ENCODE results near the gene FAM3A.
A peak's percentile ranks its signal among the peaks of the same experiment; 100 is the strongest.

The FAM3A gene

DNA sequence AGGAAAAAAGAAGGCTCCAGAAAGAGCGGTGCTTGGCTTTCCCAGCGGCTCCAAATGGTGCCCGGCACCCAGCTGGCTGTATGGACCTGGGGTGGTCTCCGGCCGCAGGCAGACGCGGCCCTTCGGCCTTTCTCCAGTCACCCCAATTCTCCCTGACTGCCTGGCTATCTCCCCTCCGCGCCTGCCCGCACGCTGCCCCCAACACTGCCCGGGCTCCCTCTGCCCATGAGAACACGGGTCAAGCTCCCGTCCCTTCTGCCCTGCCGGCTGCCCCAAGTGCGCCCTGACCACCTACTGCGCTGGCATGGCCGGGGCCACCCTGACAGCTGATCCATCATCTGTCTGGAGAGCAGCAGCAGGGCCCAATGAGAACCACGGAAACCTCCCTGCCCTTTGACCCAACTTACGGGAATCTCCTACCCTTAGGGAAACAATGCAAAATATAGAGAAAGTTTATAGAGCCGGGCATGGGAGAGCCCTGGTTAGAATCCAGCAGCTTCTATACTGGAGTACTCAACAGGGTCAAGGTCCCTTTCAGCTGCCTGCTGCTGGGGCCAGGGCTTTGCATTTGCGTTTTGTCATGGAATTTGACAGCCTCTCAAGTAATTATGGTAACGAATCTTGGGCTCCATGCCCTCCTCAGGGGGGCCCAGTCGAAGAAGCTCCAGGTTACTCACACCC, 1.2 kb upstream of the FAM3A start:
- Histone ChIP-seq H3K9me3 (ENCODE audit: control insufficient read depth, insufficient read depth, low read length) (no peaks in the 10 kb centered on the region), H3K4me3 (ENCODE audit: low read length) (no peak overlapping the region; the same call in 1 of the 2 replicates), H3K27ac (ENCODE audit: low read depth, low read length) (no peak overlapping the region), H3K9me2 (replicated peaks; ENCODE audit: control insufficient read depth, low read length) (no peaks in the 10 kb centered on the region), H3K4me1 (ENCODE audit: control insufficient read depth, low read length) (peaks cover 14% of the 10 kb centered on the region), H3F3A (ENCODE audit: control insufficient read depth, insufficient read depth) (no peaks in the 10 kb centered on the region), H3K36me3 (ENCODE audit: control insufficient read depth, low read length) (peaks cover 4% of the 10 kb centered on the region; the same call in 1 of the 2 replicates), H3K4me2 (ENCODE audit: low read length) (peak overlapping the region; percentile 91), H3K27me3 (ENCODE audit: control insufficient read depth, low read length) (no peaks in the 10 kb centered on the region), H4K20me1 (ENCODE audit: control insufficient read depth, insufficient read depth, low read depth, low read length) (no peaks in the 10 kb centered on the region), H3K79me2 (ENCODE audit: control insufficient read depth, low read length) (peaks cover 16% of the 10 kb centered on the region)
- TF ChIP-seq EZH2phosphoT487 (IDR thresholded peaks at IDR 0.05; ENCODE audit: borderline replicate concordance, low read length) = no peak
- TF ChIP-seq CTCF (IDR thresholded peaks at IDR 0.05; ENCODE audit: low read depth, low read length, poor library complexity, severe bottlenecking) = no peak

GRCh38 chrX:154516656-154517100, 646 bp upstream of the FAM3A start:
- H4K20me1 ChIP-seq (ENCODE audit: control insufficient read depth, insufficient read depth, low read depth, low read length) = no peaks in the 10 kb centered on the region
- no peaks in the 10 kb centered on the region for H3K9me2 ChIP-seq (replicated peaks; ENCODE audit: control insufficient read depth, low read length)
- peaks cover 15% of the 10 kb centered on the region for H3K4me1 ChIP-seq (ENCODE audit: control insufficient read depth, low read length)
- peak overlapping the region; percentile 78 for H3K4me3 ChIP-seq (ENCODE audit: low read length)
- no peaks in the 10 kb centered on the region for H3F3A ChIP-seq (ENCODE audit: control insufficient read depth, insufficient read depth)
- H3K79me2 ChIP-seq (ENCODE audit: control insufficient read depth, low read length) = peaks cover 16% of the 10 kb centered on the region
- H3K4me2 ChIP-seq (ENCODE audit: low read length) = peak overlapping the region; percentile 91
- H3K9me3 ChIP-seq (ENCODE audit: control insufficient read depth, insufficient read depth, low read length) = no peaks in the 10 kb centered on the region
- peaks cover 4% of the 10 kb centered on the region; the same call in 1 of the 2 replicates for H3K36me3 ChIP-seq (ENCODE audit: control insufficient read depth, low read length)
- no peaks in the 10 kb centered on the region for H3K27me3 ChIP-seq (ENCODE audit: control insufficient read depth, low read length)
- no peak overlapping the region for H3K27ac ChIP-seq (ENCODE audit: low read depth, low read length)
- TF ChIP-seq EZH2phosphoT487 (IDR thresholded peaks at IDR 0.05; ENCODE audit: borderline replicate concordance, low read length) = no peak

DNA sequence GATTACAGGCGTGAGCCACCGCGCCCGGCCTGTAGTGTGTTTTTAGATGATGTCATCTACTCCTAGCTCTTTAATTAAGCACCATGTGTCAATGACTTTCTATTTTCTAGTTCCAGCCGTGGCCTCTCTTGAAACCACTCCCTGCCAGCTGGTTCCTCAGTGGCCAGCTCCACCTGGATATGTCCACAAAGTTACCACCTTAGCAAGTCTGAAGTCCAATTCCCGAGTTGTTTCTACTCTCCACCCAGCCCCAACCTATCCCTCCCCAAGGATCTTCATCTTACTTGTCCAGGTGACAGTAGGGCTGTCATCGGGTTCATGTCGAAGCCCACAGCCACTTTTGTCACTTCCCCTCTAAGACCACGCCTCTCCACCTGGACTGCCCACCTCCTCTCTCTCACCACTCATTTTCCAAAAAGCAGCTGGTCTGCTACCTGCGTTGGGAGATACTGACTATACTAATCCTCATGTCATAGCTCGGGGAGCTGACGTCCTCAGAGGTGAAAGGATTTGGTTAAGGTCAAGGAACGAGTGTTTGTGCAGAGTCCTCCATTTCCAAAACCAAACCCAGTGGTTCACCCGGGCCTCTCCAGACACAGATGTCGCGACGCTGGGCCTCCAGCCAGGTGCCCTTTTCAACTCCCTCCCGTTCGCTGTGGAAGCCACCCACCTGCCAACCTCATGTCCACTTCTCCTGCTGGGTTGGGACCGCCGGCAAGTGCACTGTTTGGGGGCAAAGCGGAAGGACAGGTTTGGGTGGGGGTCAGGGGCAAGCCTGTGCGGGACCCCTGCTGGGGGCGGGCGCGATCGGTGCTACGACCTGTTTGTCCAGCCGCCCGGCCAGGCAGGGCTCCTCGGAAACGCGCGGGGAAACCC, 704 bp downstream of the FAM3A start:
- Histone ChIP-seq H3K27me3 (ENCODE audit: control insufficient read depth, low read length) (no peaks in the 10 kb centered on the region), H3K9me2 (replicated peaks; ENCODE audit: control insufficient read depth, low read length) (no peaks in the 10 kb centered on the region), H3K27ac (ENCODE audit: low read depth, low read length) (peak overlapping the region; percentile 35), H3K4me1 (ENCODE audit: control insufficient read depth, low read length) (peaks cover 17% of the 10 kb centered on the region), H3K79me2 (ENCODE audit: control insufficient read depth, low read length) (peaks cover 16% of the 10 kb centered on the region), H3K4me2 (ENCODE audit: low read length) (peak overlapping the region; percentile 89), H3K4me3 (ENCODE audit: low read length) (peak overlapping the region; percentile 84), H3F3A (ENCODE audit: control insufficient read depth, insufficient read depth) (no peaks in the 10 kb centered on the region), H3K36me3 (ENCODE audit: control insufficient read depth, low read length) (peaks cover 7% of the 10 kb centered on the region; the same call in 1 of the 2 replicates), H3K9me3 (ENCODE audit: control insufficient read depth, insufficient read depth, low read length) (no peaks in the 10 kb centered on the region), H4K20me1 (ENCODE audit: control insufficient read depth, insufficient read depth, low read depth, low read length) (no peaks in the 10 kb centered on the region)
- TF ChIP-seq CTCF (IDR thresholded peaks at IDR 0.05; ENCODE audit: low read depth, low read length, poor library complexity, severe bottlenecking) = no peak
- no peak for TF ChIP-seq EZH2phosphoT487 (IDR thresholded peaks at IDR 0.05; ENCODE audit: borderline replicate concordance, low read length)

Measured in DOHH2 (cell line).